ENCODE data around the gene EPHA10.

DNA sequence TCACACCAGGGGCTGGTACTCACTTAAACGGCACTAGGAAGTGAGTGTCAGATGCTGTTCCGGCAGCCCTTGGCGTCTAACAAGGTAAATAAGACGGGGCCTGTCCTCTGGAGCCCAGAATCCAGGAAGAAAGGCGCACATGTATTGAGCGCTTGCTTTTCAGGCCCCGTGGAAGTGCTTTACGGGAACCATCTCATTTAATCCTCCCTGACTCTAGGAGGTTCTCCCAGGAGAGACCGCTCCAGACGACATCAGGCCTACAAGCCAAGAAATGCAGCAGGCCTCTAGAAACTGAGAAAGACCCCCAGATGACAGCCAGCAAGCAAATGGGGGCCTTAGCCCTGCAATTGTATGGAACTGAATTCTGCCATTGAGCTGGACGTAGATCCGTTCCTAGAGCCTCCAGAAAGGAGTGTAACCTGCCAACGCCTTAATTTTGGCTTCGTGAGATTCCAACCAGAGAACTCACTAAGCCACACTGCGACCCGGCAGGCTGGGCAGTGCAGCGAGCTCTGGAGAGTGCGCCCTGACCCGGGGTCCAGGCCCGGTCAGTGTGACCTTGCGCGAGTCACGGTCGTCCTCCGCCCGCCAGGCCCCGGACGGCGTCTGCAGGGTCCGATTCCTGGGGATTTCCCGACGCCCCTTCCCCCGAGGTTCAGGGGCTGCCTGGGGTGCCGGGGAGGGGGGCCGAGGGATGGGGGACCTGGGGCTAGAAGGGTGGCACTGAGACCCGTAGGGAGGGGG lies 28.2 kb upstream of the EPHA10 start:
- TF ChIP-seq, protein P1, sequence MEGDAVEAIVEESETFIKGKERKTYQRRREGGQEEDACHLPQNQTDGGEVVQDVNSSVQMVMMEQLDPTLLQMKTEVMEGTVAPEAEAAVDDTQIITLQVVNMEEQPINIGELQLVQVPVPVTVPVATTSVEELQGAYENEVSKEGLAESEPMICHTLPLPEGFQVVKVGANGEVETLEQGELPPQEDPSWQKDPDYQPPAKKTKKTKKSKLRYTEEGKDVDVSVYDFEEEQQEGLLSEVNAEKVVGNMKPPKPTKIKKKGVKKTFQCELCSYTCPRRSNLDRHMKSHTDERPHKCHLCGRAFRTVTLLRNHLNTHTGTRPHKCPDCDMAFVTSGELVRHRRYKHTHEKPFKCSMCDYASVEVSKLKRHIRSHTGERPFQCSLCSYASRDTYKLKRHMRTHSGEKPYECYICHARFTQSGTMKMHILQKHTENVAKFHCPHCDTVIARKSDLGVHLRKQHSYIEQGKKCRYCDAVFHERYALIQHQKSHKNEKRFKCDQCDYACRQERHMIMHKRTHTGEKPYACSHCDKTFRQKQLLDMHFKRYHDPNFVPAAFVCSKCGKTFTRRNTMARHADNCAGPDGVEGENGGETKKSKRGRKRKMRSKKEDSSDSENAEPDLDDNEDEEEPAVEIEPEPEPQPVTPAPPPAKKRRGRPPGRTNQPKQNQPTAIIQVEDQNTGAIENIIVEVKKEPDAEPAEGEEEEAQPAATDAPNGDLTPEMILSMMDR (IDR thresholded peaks at IDR 0.05): no peak
- TF ChIP-seq POLR2A (IDR thresholded peaks at IDR 0.05) (no peak), POLR2AphosphoS5 (IDR thresholded peaks at IDR 0.05) (no peak)
